Left ventricle myocardium inferior (tissue), 1 donor: Measurements from ENCODE around the gene STRN3. TPM values are rescaled to one million over a fixed set of nuclear protein-coding genes. Genes with fewer than 3 reads are reported as not detected.

Experiments used
- DNase-seq: peaks from one replicate; pipeline ENCODE4 v3.0.0-alpha.2; 2020
- H3K27ac ChIP-seq: fragments of 200-600 bp; replicated peaks from 2 replicates; pipeline ENCODE4 v1.8.0; 2021
- H3K27me3 ChIP-seq: fragments of 200-600 bp; 2 replicates; pipeline ENCODE4 v1.8.0; 2021; ENCODE audit warnings: low read depth
- H3K36me3 ChIP-seq: fragments of 200-600 bp; 2 replicates; pipeline ENCODE4 v1.8.0; 2021
- H3K4me1 ChIP-seq: fragments of 200-600 bp; 2 replicates; pipeline ENCODE4 v1.8.0; 2021
- H3K4me3 ChIP-seq: fragments of 200-600 bp; 2 replicates; pipeline ENCODE4 v1.8.0; 2021; ENCODE audit warnings: mild to moderate bottlenecking, moderate library complexity
- H3K9me3 ChIP-seq: fragments of 200-600 bp; replicated peaks from 2 replicates; pipeline ENCODE4 v1.8.0; 2021
- intact Hi-C: fragments of 100-400 bp; cut with micrococcal nuclease; formaldehyde crosslinking; loops from one replicate; pipeline ENCODE4 v1.11.0; 2022
- total RNA-seq: library from RNA; stranded (reverse); fragmentation: NEBNext Ultra II Directional; extraction: Animal tissue kit (Norgen Biotek cat#: 25700); gene quantifications from one replicate; pipeline ENCODE4 v1.2.1, GENCODE V29; 2021
- TF ChIP-seq, protein P1 (sequence below): fragments of 200-600 bp; IDR thresholded peaks from 2 replicates; pipeline ENCODE4 v1.8.0; 2021; ENCODE audit warnings: antibody characterized with exemption, mild to moderate bottlenecking, borderline replicate concordance
- donor health status: DM: no; HTN: yes; CAD: no; lungs with severe emphysema.

Gene STRN3
- total RNA-seq, 1 donor from 2014 or later = 48.7 TPM

DNA sequence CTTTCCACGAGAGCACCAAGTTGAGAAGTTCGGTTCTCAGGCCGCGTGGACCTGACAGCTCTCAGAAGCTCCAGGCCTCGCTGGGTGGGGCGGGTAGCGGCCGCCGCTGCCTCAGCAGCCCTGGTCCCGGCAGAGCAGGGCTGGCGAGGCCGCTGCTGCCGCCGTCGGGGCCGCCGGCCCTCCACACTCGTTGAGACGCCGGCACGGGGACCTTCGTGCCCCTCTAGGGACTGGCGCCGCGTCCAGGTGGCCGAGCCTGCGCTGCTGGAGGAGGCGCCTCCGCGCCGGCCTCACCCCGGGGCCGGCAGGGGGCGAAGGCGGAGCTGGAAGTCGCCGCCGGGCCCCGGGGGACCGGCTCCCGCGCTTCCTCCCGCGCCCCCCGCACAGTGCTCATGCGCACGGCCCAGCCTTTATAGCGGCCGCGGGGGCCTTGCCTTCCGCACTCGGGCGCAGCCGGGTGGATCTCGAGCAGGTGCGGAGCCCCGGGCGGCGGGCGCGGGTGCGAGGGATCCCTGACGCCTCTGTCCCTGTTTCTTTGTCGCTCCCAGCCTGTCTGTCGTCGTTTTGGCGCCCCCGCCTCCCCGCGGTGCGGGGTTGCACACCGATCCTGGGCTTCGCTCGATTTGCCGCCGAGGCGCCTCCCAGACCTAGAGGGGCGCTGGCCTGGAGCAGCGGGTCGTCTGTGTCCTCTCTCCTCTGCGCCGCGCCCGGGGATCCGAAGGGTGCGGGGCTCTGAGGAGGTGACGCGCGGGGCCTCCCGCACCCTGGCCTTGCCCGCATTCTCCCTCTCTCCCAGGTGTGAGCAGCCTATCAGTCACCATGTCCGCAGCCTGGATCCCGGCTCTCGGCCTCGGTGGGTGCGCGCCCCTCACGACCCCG lies 151.8 kb downstream of the STRN3 start, which contains the start of gene COCH:
Gene COCH, plus strand, starts transcription at position 440 of the 879 bp plus-strand sequence. Its CDS starts 380 bp downstream, at position 820.
- TF ChIP-seq, protein P1, sequence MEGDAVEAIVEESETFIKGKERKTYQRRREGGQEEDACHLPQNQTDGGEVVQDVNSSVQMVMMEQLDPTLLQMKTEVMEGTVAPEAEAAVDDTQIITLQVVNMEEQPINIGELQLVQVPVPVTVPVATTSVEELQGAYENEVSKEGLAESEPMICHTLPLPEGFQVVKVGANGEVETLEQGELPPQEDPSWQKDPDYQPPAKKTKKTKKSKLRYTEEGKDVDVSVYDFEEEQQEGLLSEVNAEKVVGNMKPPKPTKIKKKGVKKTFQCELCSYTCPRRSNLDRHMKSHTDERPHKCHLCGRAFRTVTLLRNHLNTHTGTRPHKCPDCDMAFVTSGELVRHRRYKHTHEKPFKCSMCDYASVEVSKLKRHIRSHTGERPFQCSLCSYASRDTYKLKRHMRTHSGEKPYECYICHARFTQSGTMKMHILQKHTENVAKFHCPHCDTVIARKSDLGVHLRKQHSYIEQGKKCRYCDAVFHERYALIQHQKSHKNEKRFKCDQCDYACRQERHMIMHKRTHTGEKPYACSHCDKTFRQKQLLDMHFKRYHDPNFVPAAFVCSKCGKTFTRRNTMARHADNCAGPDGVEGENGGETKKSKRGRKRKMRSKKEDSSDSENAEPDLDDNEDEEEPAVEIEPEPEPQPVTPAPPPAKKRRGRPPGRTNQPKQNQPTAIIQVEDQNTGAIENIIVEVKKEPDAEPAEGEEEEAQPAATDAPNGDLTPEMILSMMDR = peak; percentile 59
- peak; percentile 31 for DNase-seq
- no peak within 1 kb of the TSS for H3K27ac ChIP-seq

DNA sequence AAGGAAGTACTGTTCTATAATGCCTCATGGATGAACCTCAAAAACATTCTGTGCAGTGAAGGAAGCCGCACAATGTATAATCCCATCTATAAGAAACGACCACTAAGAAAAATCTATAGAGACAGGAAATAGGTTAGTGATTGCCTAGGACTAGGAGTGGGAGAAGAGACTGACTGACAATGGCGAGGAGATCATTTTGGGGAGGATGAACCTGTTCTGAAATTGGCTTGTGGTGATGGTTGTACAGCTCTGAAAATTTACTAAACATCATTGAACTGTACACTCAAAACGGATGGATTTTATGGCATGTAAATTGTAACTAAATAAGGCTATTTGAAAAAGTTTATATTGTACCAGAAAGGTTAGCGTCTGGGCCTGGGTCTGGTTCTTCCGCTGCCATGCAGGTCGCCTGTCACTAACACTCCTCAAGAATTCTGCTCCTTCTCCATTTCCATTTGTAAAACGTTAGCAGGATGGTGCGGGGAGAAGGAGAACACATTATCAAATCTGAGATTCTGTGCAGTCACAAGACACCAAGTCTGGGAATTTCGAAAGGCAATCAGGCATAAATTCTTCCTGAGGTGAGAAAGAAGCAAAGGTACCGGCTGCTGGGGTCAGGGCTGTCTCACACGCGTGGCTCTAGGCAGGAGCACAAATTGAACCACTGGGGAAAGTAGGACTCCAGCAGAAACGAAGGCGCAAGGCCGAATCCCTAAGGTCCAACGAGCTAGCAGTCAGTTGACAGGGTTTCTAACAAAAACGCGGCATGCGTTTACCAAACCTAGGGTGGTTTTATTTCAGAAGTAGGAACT lies 152.7 kb downstream of the STRN3 start:
- Histone ChIP-seq H3K4me3 (peak overlapping the region; percentile 76), H3K27me3 (peaks cover 89% of the 10 kb centered on the region), H3K9me3 (no peaks in the 10 kb centered on the region), H3K27ac (no peak overlapping the region), H3K36me3 (no peaks in the 10 kb centered on the region), H3K4me1 (peaks cover 19% of the 10 kb centered on the region)
- TF ChIP-seq, protein P1 = no peak
- intact Hi-C loops = no loop called here
- no peak for DNase-seq

More for the DNA sequence above, 151.8 kb downstream of the STRN3 start, which contains the start of gene COCH:
- Histone ChIP-seq H3K4me1 (peaks cover 19% of the 10 kb centered on the region), H3K4me3 (peak within 1 kb of the TSS; percentile 76), H3K36me3 (no peaks in the 10 kb centered on the region), H3K27me3 (peaks cover 88% of the 10 kb centered on the region), H3K9me3 (no peaks in the 10 kb centered on the region)
- intact Hi-C loops = no loop called here

DNA sequence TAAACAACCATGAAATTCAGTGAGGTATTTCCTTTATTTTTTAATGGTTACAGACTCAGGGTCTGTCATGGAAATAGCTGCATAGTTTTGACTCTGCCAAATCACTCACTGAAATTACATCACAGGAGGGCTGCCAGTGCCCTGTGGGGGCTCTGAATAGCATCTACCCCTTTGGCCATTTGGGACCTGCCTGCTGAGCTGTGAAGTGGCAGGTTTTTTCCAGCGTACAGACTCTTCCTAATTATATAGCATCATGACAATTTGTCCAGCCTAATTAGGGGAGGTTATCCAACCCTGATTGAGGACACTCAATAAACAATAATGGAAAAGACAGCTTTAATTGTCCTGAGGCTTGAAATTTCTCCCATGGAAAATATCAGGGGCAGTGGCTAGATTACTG lies 153.6 kb downstream of the STRN3 start:
- intact Hi-C loops = no loop called here
- TF ChIP-seq, protein P1 = no peak

DNA sequence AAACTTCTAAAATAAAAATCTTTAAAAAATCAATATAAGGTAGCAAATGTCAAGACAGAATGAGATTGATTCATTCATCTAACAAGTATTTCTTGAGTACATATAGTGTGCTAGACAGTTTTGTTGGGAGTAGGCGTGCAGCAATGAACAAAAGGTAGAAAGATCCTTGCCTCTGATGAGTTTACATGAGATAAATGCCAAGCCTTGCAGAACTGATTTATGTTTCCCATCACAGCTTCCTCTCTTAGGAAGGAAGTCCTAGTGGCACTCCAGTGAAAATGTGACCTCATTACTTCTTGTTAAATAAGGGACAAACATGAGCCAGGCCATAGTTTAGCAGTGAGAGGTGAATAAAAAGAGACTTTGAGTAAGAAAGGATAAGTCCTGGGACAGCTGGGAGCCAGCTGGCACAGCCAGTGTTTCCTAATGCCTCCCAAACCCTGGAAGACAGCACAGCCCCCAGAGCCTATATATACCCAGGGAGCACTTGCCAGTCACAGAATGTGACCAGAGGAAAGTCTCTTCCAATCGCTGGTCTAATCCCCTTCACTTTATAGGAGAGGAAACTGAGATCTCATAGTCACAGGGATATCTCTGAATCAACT lies 156.5 kb downstream of the STRN3 start:
- Histone ChIP-seq H3K4me3 (no peak overlapping the region), H3K4me1 (peaks cover 8% of the 10 kb centered on the region), H3K36me3 (no peaks in the 10 kb centered on the region), H3K27ac (no peak overlapping the region), H3K27me3 (peaks cover 58% of the 10 kb centered on the region), H3K9me3 (no peaks in the 10 kb centered on the region)
- intact Hi-C loops = no loop called here
- DNase-seq = no peak
- TF ChIP-seq, protein P1 = no peak

More for the DNA sequence above, 153.6 kb downstream of the STRN3 start:
- Histone ChIP-seq H3K36me3 (no peaks in the 10 kb centered on the region), H3K9me3 (no peaks in the 10 kb centered on the region), H3K27ac (no peak overlapping the region), H3K4me3 (no peak overlapping the region), H3K27me3 (peaks cover 87% of the 10 kb centered on the region), H3K4me1 (peaks cover 19% of the 10 kb centered on the region)
- DNase-seq = no peak

DNA sequence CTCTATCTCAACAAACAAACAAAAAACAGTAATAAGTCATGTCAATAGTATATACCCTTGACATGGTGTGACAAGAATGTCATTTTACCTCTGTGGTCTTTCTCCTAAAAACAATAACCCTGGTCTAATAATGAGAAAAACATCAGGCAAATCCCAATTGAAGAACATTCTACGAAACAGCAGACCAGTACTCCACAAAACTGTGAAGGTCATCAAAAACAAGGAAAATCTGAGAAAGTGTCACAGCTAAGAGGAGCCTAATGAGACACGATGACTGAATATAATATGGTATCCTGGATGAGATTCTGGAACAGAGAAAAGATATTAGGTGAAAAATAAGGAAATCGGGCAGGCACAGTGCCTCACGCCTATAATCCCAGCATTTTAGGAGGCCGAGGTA lies 157.4 kb downstream of the STRN3 start:
- H3K36me3 ChIP-seq = no peaks in the 10 kb centered on the region
- no peak overlapping the region for H3K4me3 ChIP-seq
- peaks cover 49% of the 10 kb centered on the region for H3K27me3 ChIP-seq
- no peak for DNase-seq
- no peak overlapping the region for H3K27ac ChIP-seq
- H3K4me1 ChIP-seq = no peaks in the 10 kb centered on the region
- no peaks in the 10 kb centered on the region for H3K9me3 ChIP-seq
- intact Hi-C loops = no loop called here
- TF ChIP-seq, protein P1 = no peak
